ENCODE measurements around the gene ZCCHC7. TPM values are rescaled to one million over a fixed set of nuclear protein-coding genes. Genes with fewer than 3 reads are reported as not detected.

ZCCHC7 gene
- total RNA-seq, 1 experiment from 2014 or later = 31.2 TPM

DNA sequence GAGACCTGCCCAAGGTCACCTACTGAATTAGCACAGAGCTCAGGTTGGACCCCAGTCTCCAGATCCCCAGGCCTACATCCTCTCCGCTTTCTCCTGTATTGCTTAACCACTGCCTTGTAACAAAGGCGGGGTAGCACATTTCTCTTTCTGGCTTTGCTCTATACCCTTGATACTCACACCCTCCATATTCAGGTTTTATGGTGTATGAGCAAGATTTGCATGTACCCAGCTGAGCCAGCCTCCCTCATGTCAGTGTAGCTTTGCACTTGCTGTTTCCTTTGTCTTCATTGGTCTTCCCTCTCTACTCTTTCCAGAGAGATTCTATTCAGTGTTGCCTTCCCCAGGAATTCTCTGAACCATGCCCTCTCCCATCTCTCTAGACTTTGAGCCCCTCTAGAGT lies 19.6 kb upstream of the ZCCHC7 start:
- BruUV-seq (replicated peaks) = no TSS peak
- CTCF ChIA-PET = no interaction called here
- POLR2A ChIA-PET = no interaction called here
- peaks cover 0 to 17% of the 10 kb centered on the region in 2 experiments; a peak in 2 of 4 replicates for H3K4me1 ChIP-seq (ENCODE audit: control insufficient read depth in 1 of 2, insufficient read depth in 2 of 2, low read length in 2 of 2)
- H3K36me3 ChIP-seq (ENCODE audit: control insufficient read depth in 1 of 2, insufficient read depth in 2 of 2, low read length in 2 of 2) = no peaks in the 10 kb centered on the region
- no peak for ATAC-seq
- no peaks in the 10 kb centered on the region for H3K9me3 ChIP-seq (ENCODE audit: control insufficient read depth in 1 of 2, insufficient read depth in 1 of 2, low read depth in 1 of 2, low read length in 2 of 2)
- no peak overlapping the region for H3K27ac ChIP-seq (ENCODE audit: low read depth, low read length)
- H3K79me2 ChIP-seq (ENCODE audit: insufficient read depth, low read length) = no peaks in the 10 kb centered on the region
- RAD21 ChIA-PET (ENCODE audit: low non-redundant PET in 1 of 2, low total read pairs in 2 of 2, uncharacterized antibody in 2 of 2, unreplicated experiment in 2 of 2) = no interaction called here
- no peaks in the 10 kb centered on the region for H3K9me2 ChIP-seq (ENCODE audit: insufficient read depth)
- no peak overlapping the region for H3K9ac ChIP-seq (ENCODE audit: low read length)
- TF ChIP-seq ZNF274 (IDR thresholded peaks at IDR 0.05; ENCODE audit: low read depth, low read length) (no peak), POLR2A (IDR thresholded peaks at IDR 0.05; ENCODE audit: borderline replicate concordance, extremely low read depth, insufficient read depth, insufficient read length) (no peak), CEBPB (IDR thresholded peaks at IDR 0.05; ENCODE audit: low read depth) (no peak), MAX (IDR thresholded peaks at IDR 0.05) (no peak), POLR2AphosphoS5 (IDR thresholded peaks at IDR 0.05; ENCODE audit: low read depth, low read length) (no peak), ELF1 (IDR thresholded peaks at IDR 0.05; ENCODE audit: borderline replicate concordance, low read depth) (no peak), RAD21 (IDR thresholded peaks at IDR 0.05; ENCODE audit: low read depth) (no peak)
- TF ChIP-seq, protein P1, sequence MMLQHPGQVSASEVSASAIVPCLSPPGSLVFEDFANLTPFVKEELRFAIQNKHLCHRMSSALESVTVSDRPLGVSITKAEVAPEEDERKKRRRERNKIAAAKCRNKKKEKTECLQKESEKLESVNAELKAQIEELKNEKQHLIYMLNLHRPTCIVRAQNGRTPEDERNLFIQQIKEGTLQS (IDR thresholded peaks at IDR 0.05) = no peak
- DNase-seq (ENCODE audit: low read depth, low spot score) = no peak
- no peaks in the 10 kb centered on the region for H4K20me1 ChIP-seq (ENCODE audit: insufficient read depth)
- H2AFZ ChIP-seq (ENCODE audit: low read depth, low read length, poor library complexity, severe bottlenecking) = no peak overlapping the region
- intact Hi-C loops (cut with micrococcal nuclease) = no loop called here
- H3K4me2 ChIP-seq (ENCODE audit: low read length) = no peak overlapping the region
- H3K27me3 ChIP-seq (ENCODE audit: insufficient read depth, low read length) = no peaks in the 10 kb centered on the region
- H3K4me3 ChIP-seq (replicated peaks in 1 of 2; ENCODE audit: low read depth in 1 of 2, low read length in 2 of 2) = no peak overlapping the region

DNA sequence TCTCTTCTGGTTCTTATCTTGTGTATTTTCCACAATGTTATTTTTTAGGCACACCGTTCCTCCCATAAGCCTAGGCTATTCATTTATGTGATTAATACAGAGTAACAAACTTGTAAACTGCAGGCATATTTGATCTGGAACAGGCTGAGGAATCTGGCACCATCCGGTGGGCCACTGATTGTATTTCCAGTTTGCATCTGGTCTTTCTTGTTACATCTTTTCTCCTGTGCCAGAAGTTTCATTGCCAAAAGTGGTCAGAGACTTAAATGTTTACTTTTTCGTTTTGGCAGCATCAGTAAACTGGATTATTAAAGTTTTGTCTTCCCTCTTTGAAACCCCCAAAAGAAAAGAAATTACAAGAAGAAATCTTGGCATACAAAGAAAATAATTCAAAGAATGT lies 17.9 kb upstream of the ZCCHC7 start:
- H3K9me3 ChIP-seq (ENCODE audit: control insufficient read depth in 1 of 2, insufficient read depth in 1 of 2, low read depth in 1 of 2, low read length in 2 of 2) = no peaks in the 10 kb centered on the region
- no peaks in the 10 kb centered on the region for H3K36me3 ChIP-seq (ENCODE audit: control insufficient read depth in 1 of 2, insufficient read depth in 2 of 2, low read length in 2 of 2)
- ATAC-seq = no peak
- H3K79me2 ChIP-seq (ENCODE audit: insufficient read depth, low read length) = no peaks in the 10 kb centered on the region
- no peak for DNase-seq (ENCODE audit: low read depth, low spot score)
- BruUV-seq (replicated peaks) = no TSS peak
- CTCF ChIA-PET = no interaction called here
- H3K27ac ChIP-seq (ENCODE audit: low read depth, low read length) = no peak overlapping the region
- RAD21 ChIA-PET (ENCODE audit: low non-redundant PET in 1 of 2, low total read pairs in 2 of 2, uncharacterized antibody in 2 of 2, unreplicated experiment in 2 of 2) = no interaction called here
- no peak overlapping the region for H3K4me3 ChIP-seq (replicated peaks in 1 of 2; ENCODE audit: low read depth in 1 of 2, low read length in 2 of 2)
- H4K20me1 ChIP-seq (ENCODE audit: insufficient read depth) = no peaks in the 10 kb centered on the region
- no peak for TF ChIP-seq ELF1 (IDR thresholded peaks at IDR 0.05; ENCODE audit: borderline replicate concordance, low read depth)
- TF ChIP-seq SRF (IDR thresholded peaks at IDR 0.05; ENCODE audit: low read depth) = no peak
- TF ChIP-seq, protein P2, sequence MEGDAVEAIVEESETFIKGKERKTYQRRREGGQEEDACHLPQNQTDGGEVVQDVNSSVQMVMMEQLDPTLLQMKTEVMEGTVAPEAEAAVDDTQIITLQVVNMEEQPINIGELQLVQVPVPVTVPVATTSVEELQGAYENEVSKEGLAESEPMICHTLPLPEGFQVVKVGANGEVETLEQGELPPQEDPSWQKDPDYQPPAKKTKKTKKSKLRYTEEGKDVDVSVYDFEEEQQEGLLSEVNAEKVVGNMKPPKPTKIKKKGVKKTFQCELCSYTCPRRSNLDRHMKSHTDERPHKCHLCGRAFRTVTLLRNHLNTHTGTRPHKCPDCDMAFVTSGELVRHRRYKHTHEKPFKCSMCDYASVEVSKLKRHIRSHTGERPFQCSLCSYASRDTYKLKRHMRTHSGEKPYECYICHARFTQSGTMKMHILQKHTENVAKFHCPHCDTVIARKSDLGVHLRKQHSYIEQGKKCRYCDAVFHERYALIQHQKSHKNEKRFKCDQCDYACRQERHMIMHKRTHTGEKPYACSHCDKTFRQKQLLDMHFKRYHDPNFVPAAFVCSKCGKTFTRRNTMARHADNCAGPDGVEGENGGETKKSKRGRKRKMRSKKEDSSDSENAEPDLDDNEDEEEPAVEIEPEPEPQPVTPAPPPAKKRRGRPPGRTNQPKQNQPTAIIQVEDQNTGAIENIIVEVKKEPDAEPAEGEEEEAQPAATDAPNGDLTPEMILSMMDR (IDR thresholded peaks at IDR 0.05 in 2 of 3, conservative IDR thresholded peaks at IDR 0.05 in 1 of 3; ENCODE audit: borderline replicate concordance in 1 of 3, insufficient read depth in 1 of 3, low read depth in 2 of 3, low read length in 2 of 3) = no peak
- no peak for TF ChIP-seq EGR1 (IDR thresholded peaks at IDR 0.05; ENCODE audit: low read depth)
- no peak for TF ChIP-seq ZFX (IDR thresholded peaks at IDR 0.05)
- no peak for TF ChIP-seq POLR2AphosphoS5 (IDR thresholded peaks at IDR 0.05; ENCODE audit: low read depth, low read length)
- no peak for TF ChIP-seq RAD21 (IDR thresholded peaks at IDR 0.05; ENCODE audit: low read depth)
- no peak for TF ChIP-seq POLR2A (IDR thresholded peaks at IDR 0.05; ENCODE audit: borderline replicate concordance, extremely low read depth, insufficient read depth, insufficient read length)
- TF ChIP-seq, protein P1 (IDR thresholded peaks at IDR 0.05) = no peak
- no peak for TF ChIP-seq SP1 (IDR thresholded peaks at IDR 0.05; ENCODE audit: low read depth)
- TF ChIP-seq FOSL1 (IDR thresholded peaks at IDR 0.05; ENCODE audit: low read depth) = no peak
- TF ChIP-seq CEBPB (IDR thresholded peaks at IDR 0.05; ENCODE audit: low read depth) = no peak
- TF ChIP-seq, protein P3, sequence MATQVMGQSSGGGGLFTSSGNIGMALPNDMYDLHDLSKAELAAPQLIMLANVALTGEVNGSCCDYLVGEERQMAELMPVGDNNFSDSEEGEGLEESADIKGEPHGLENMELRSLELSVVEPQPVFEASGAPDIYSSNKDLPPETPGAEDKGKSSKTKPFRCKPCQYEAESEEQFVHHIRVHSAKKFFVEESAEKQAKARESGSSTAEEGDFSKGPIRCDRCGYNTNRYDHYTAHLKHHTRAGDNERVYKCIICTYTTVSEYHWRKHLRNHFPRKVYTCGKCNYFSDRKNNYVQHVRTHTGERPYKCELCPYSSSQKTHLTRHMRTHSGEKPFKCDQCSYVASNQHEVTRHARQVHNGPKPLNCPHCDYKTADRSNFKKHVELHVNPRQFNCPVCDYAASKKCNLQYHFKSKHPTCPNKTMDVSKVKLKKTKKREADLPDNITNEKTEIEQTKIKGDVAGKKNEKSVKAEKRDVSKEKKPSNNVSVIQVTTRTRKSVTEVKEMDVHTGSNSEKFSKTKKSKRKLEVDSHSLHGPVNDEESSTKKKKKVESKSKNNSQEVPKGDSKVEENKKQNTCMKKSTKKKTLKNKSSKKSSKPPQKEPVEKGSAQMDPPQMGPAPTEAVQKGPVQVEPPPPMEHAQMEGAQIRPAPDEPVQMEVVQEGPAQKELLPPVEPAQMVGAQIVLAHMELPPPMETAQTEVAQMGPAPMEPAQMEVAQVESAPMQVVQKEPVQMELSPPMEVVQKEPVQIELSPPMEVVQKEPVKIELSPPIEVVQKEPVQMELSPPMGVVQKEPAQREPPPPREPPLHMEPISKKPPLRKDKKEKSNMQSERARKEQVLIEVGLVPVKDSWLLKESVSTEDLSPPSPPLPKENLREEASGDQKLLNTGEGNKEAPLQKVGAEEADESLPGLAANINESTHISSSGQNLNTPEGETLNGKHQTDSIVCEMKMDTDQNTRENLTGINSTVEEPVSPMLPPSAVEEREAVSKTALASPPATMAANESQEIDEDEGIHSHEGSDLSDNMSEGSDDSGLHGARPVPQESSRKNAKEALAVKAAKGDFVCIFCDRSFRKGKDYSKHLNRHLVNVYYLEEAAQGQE (IDR thresholded peaks at IDR 0.05; ENCODE audit: low read depth) = no peak
- no peaks in the 10 kb centered on the region for H3K27me3 ChIP-seq (ENCODE audit: insufficient read depth, low read length)
- H3K4me1 ChIP-seq (ENCODE audit: control insufficient read depth in 1 of 2, insufficient read depth in 2 of 2, low read length in 2 of 2) = peaks cover 0 to 17% of the 10 kb centered on the region in 2 experiments; a peak in 2 of 4 replicates
- H3K9me2 ChIP-seq (ENCODE audit: insufficient read depth) = no peaks in the 10 kb centered on the region
- no peak overlapping the region for H3K9ac ChIP-seq (ENCODE audit: low read length)
- intact Hi-C loops (cut with micrococcal nuclease) = no loop called here
- POLR2A ChIA-PET = no interaction called here
- no peak overlapping the region for H3K4me2 ChIP-seq (ENCODE audit: low read length)
- H2AFZ ChIP-seq (ENCODE audit: low read depth, low read length, poor library complexity, severe bottlenecking) = no peak overlapping the region

All from HCT116 (cell line).